ENCODE results near the gene DSCAML1. TPM values are rescaled to one million over a fixed set of nuclear protein-coding genes. Genes with fewer than 3 reads are reported as not detected.

DSCAML1 gene
- total RNA-seq, 1 experiment from 2014 or later: not detected

- Histone ChIP-seq H4K20me1 (ENCODE audit: insufficient read depth) (no peaks in the 10 kb centered on the region), H3K27ac (ENCODE audit: low read depth, low read length) (no peak overlapping the region), H3K27me3 (ENCODE audit: insufficient read depth, low read length) (peaks cover 24% of the 10 kb centered on the region; the same call in 1 of the 2 replicates), H3K4me3 (replicated peaks in 1 of 2; ENCODE audit: low read depth in 1 of 2, low read length in 2 of 2) (no peak overlapping the region), H3K4me2 (ENCODE audit: low read length) (no peak overlapping the region), H3K9ac (ENCODE audit: low read length) (no peak overlapping the region), H3K9me2 (ENCODE audit: insufficient read depth) (no peaks in the 10 kb centered on the region), H3K9me3 (ENCODE audit: control insufficient read depth in 1 of 2, insufficient read depth in 1 of 2, low read depth in 1 of 2, low read length in 2 of 2) (no peaks in the 10 kb centered on the region), H3K4me1 (ENCODE audit: control insufficient read depth in 1 of 2, insufficient read depth in 2 of 2, low read length in 2 of 2) (no peaks in the 10 kb centered on the region), H3K79me2 (ENCODE audit: insufficient read depth, low read length) (no peaks in the 10 kb centered on the region), H3K36me3 (ENCODE audit: control insufficient read depth in 1 of 2, insufficient read depth in 2 of 2, low read length in 2 of 2) (no peaks in the 10 kb centered on the region), H2AFZ (ENCODE audit: low read depth, low read length, poor library complexity, severe bottlenecking) (no peak overlapping the region)
- intact Hi-C loops (cut with micrococcal nuclease): no loop called here
- ATAC-seq: no peak
- no TSS peak for BruUV-seq (replicated peaks)
- ChIA-PET RAD21 (ENCODE audit: low non-redundant PET in 1 of 2, low total read pairs in 2 of 2, uncharacterized antibody in 2 of 2, unreplicated experiment in 2 of 2) (interaction anchor here in 1 of 2 experiments (0.7 kb wide), 1 partner anchor 199 kb away, joined by 5 read pairs; no protein-coding TSS in a partner anchor), CTCF (no interaction called here), POLR2A (no interaction called here)
- TF ChIP-seq SRF (IDR thresholded peaks at IDR 0.05; ENCODE audit: low read depth) (no peak), REST (IDR thresholded peaks at IDR 0.05; ENCODE audit: low read depth) (no peak), CBX3 (IDR thresholded peaks at IDR 0.05; ENCODE audit: low read depth) (no peak), SP1 (IDR thresholded peaks at IDR 0.05; ENCODE audit: low read depth) (no peak), FOSL1 (IDR thresholded peaks at IDR 0.05; ENCODE audit: low read depth) (no peak), POLR2AphosphoS5 (IDR thresholded peaks at IDR 0.05; ENCODE audit: low read depth, low read length) (no peak), RAD21 (IDR thresholded peaks at IDR 0.05; ENCODE audit: low read depth) (no peak), CEBPB (IDR thresholded peaks at IDR 0.05; ENCODE audit: low read depth) (no peak), EZH2phosphoT487 (IDR thresholded peaks at IDR 0.05; ENCODE audit: borderline replicate concordance) (no peak), POLR2A (IDR thresholded peaks at IDR 0.05; ENCODE audit: borderline replicate concordance, extremely low read depth, insufficient read depth, insufficient read length) (no peak), TCF7L2 (IDR thresholded peaks at IDR 0.05; ENCODE audit: borderline replicate concordance, extremely low read depth, insufficient read depth, insufficient read length) (no peak), YY1 (IDR thresholded peaks at IDR 0.05; ENCODE audit: extremely low read depth, insufficient replicate concordance, low read depth, low read length) (no peak), SIN3A (IDR thresholded peaks at IDR 0.05; ENCODE audit: low read depth) (no peak), ZBTB33 (IDR thresholded peaks at IDR 0.05; ENCODE audit: extremely low read depth, insufficient replicate concordance, low read length) (no peak), MAX (IDR thresholded peaks at IDR 0.05) (no peak), ELF1 (IDR thresholded peaks at IDR 0.05; ENCODE audit: borderline replicate concordance, low read depth) (no peak), EGR1 (IDR thresholded peaks at IDR 0.05; ENCODE audit: low read depth) (no peak)
- no peak for DNase-seq (ENCODE audit: low read depth, low spot score)
These were observed 147.5 kb downstream of the DSCAML1 start for GRCh38 chr11:117649296-117650055.

Measured in HCT116 (cell line).